Measurements from ENCODE around the gene ATP10A.
"Not testable (repeated sequence)": the region's sequence is repeated elsewhere in the genome, so short reads cannot be mapped to it uniquely, and the experiment has no call there.

The ATP10A gene

GRCh38 chr15:25859838-25860645 is 3.1 kb downstream of the ATP10A start:
- no peak for TF ChIP-seq CTCF (IDR thresholded peaks at IDR 0.05; ENCODE audit: low read length, missing control alignments)
- no peak for DNase-seq (ENCODE audit: low read depth)
- H3K4me3 ChIP-seq (replicated peaks; ENCODE audit: low read depth, low read length): no peak overlapping the region

- no peak for DNase-seq (ENCODE audit: low read depth)
- TF ChIP-seq CTCF (IDR thresholded peaks at IDR 0.05; ENCODE audit: low read length, missing control alignments): no peak
- no peak overlapping the region for H3K4me3 ChIP-seq (replicated peaks; ENCODE audit: low read depth, low read length)
These were observed 4.0 kb downstream of the ATP10A start for GRCh38 chr15:25858952-25859760.

GRCh38 chr15:25856059-25856458 is 7.1 kb downstream of the ATP10A start:
- DNase-seq (ENCODE audit: low read depth); H3K4me3 ChIP-seq (replicated peaks; ENCODE audit: low read depth, low read length): not testable (repeated sequence)

- no peak overlapping the region for H3K4me3 ChIP-seq (replicated peaks; ENCODE audit: low read depth, low read length)
- no peak for DNase-seq (ENCODE audit: low read depth)
- no peak for TF ChIP-seq CTCF (IDR thresholded peaks at IDR 0.05; ENCODE audit: low read length, missing control alignments)
These were observed 10.2 kb downstream of the ATP10A start for GRCh38 chr15:25852661-25853524.

- no peak overlapping the region for H3K4me3 ChIP-seq (replicated peaks; ENCODE audit: low read depth, low read length)
- no peak for TF ChIP-seq CTCF (IDR thresholded peaks at IDR 0.05; ENCODE audit: low read length, missing control alignments)
- no peak for DNase-seq (ENCODE audit: low read depth)
These were observed 11.1 kb downstream of the ATP10A start for GRCh38 chr15:25852027-25852426.

GRCh38 chr15:25850154-25851111 is 12.7 kb downstream of the ATP10A start:
- peak; percentile 58 for DNase-seq (ENCODE audit: low read depth)
- no peak for TF ChIP-seq CTCF (IDR thresholded peaks at IDR 0.05; ENCODE audit: low read length, missing control alignments)
- peak overlapping the region; percentile 46 for H3K4me3 ChIP-seq (replicated peaks; ENCODE audit: low read depth, low read length)

Data from fibroblast of pulmonary artery (primary cell).